Activated effector memory CD4-positive, alpha-beta T cell treated with anti-CD3 and anti-CD28 coated beads, Interleukin-2, amount 50 U/mL, for 16 hours (primary cell): ENCODE measurements around the gene TP53I13.
A peak's percentile ranks its signal among the peaks of the same experiment; 100 is the strongest.

Source experiments
- DNase-seq: peaks from one replicate; pipeline ENCODE4 v3.0.0-alpha.2; 2020

TP53I13 gene

GRCh38 chr17:29582254-29582765, 13.8 kb downstream of the TP53I13 start:
- peak; percentile 38 for DNase-seq

- DNase-seq = peak; percentile 39
Observed at GRCh38 chr17:29582772-29583171, 14.3 kb downstream of the TP53I13 start.

- DNase-seq = peak; percentile 62
Observed at GRCh38 chr17:29583324-29584248, 15.1 kb downstream of the TP53I13 start.

DNA sequence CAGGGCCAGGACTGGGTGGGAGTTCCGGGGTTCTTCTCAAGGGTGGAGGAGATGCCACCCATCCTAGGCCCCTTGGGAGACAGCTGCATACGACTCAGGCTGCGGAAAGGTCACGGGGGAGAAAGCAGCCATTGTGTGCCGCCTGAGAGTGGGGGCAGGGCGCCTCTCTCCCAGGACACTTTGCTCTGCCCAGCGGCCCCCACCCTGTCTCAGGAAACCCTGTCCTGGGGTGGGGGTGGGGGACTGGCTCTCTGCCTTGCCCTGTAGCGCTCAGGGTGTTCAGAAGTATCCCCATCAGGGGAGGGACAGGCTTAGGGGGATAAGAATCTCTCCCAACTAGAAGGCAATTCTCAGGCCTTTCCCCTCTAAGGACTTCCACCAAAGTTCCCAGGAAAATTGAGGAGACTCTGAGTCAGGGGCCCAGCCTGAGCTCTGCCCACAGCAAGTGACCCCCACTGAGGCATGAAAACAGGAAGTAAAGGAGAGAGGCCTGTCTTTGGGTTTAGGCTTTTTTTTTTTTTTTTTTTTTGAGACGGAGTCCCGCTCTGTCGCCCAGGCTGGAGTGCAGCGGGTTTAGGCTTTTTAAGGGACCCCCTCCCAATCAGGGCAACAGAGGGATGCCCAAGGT, 16.1 kb downstream of the TP53I13 start:
- DNase-seq = peak; percentile 56

DNA sequence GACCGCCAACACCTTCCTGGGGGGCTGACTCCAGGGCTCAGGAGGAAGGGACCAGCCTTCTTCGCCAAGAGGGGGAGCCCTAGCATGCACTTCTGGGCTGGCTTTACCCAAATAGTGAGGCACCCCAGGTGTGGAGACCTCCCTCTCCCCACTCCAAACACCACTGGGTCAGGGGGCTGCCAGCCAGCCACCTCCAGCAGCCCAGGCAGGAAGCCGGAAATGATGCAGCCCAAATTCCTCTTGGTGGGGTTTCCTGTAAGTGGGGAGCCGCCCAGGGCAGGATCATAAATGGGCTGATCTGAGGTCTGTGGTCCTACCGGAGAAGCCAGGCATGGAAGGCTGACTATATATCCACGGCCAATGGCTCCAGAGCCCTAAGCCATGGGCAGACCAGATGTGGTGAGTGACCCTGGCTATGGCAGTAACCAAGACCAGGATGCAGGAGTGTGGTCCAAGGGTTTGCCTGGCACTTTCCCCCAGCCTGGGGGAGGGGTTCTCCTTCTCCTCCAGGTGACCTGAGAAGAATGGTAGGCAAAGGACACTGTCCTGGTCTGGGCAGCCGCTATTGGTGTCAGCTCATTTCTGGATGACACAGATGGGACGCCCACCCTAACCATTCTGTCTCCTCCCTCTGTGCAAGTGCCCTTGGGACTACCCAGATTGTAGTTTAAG, 16.7 kb downstream of the TP53I13 start:
- peak; percentile 75 for DNase-seq

GRCh38 chr17:29586676-29587469, 18.4 kb downstream of the TP53I13 start:
- no peak for DNase-seq

- DNase-seq = no peak
Observed at GRCh38 chr17:29587591-29587990, 19.1 kb downstream of the TP53I13 start.

GRCh38 chr17:29588017-29588561, 19.6 kb downstream of the TP53I13 start:
- DNase-seq = no peak

DNA sequence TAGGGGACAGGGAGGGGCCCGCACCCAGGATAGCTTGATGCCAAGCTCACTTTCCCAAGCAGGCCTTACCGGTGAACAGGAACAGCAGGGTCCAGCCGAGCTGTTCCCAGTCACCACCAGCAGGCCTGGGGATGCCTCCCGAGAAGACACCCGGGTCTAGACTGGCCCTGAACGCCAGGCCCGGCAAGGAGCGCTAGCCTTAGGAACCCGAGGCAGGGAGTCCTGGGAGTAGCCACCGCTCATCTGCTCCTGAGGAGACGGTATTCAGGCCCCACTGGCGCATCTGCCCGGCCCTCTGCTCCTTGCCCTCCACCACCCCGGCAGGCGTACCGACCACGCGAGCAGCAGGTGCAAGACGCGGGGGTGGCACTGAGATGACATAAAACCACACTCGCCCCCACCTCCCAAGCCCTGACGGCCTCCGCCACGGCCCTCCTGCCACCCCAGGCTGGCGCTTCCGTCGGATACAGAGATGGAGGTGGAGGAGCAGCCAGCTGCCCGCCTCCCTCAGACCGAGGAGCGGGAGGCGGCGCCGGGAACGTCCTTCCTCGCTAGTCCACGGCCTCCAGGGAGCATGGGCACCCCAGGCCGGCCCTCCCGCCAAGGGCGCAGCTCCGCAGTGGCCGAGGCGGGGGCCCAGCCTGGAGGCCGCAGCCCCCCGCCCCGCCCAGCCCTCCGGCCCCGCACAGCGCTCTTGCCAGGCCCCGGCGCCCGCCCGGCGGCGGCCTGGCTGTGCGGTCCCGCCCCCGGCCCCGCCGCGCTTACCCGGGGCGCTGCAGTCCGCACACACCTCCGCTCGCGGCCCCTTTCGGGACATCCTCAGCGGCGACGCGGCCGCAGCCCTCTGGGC, 20.3 kb downstream of the TP53I13 start:
- DNase-seq = peak; percentile 86

DNA sequence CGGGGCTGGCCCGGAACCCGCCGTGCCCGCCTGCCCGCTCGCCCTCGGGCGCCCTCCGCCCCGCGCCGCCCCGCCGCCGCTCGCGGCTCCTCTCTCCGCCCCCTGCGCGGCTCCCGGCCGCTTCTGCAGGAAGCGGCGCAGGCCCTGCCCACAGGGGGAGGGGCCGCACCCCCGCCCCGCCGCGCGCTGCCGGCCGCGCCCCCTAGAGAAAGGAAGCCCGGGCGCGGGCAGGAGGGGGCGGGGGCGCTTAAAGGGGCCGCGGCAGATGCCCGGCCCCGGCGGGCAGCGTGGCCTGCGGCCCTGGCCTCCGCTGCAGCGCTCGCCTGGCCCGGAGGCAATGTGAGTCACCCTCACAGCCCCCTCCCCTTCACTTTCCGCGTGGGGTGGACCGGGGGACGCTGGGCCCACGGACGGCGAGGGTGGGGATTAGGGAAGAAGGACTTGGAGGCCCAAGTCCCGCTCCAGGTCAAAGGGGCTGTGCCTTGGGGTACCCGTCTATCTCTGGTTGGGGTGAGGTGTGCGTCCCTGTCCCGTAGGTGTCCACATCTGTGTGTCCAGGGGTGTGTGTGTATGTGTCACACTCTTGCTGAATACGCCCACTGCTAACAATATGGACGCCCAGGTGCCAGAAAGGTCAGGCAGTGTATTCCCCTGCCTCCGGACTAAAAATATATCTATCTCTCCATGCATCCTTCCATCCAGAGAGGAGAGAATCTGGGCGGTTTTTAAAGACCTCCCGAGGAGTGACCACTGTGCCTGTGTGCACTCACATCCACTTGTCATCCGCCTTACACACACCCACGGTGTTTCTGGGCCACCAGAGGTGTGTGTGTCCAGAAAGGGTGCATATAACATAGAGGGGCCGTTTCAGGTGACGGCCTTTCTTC, 21.3 kb downstream of the TP53I13 start, which contains the start of gene GIT1:
GIT1 (minus strand) TSS at position 125 of the 887 bp plus-strand sequence. CDS start 270 bp downstream, outside the sequence.
- peak; percentile 95 for DNase-seq

DNA sequence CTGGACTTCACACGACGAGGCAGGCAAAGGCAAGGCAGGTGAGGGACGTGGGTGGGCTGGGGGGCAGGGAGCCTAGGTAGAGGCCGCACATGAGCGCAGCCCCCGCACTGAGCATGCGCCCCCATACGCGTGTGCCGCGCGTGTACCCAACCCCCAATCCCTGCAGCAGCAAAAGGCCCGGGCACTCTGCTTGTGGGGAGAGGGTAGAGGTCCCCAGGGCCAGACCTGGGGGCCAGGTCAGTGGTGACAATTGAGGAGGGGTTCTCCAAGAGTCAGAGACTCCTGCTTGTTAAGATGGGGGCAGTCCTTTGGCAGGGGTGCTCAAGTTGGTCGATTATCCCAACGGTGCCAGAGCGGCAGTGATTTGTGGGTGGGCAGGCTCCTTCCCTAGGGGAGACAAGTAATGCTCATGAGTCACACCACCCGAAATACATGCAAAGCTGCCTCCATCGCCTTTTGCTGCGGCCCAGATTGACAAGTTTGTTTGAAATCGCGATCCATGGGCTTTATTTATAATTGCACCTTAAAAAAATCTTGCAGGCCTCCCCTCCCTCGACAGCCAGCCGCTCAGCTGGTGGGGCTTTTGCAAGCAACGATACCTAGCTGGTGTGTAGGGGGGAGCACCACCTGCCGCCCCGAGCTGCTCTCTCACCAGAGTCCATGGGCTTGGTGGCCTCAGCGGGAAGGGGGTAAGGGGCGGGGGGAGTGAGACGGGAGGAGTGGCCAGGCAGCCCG, 22.1 kb downstream of the TP53I13 start:
- DNase-seq = peak; percentile 70

DNA sequence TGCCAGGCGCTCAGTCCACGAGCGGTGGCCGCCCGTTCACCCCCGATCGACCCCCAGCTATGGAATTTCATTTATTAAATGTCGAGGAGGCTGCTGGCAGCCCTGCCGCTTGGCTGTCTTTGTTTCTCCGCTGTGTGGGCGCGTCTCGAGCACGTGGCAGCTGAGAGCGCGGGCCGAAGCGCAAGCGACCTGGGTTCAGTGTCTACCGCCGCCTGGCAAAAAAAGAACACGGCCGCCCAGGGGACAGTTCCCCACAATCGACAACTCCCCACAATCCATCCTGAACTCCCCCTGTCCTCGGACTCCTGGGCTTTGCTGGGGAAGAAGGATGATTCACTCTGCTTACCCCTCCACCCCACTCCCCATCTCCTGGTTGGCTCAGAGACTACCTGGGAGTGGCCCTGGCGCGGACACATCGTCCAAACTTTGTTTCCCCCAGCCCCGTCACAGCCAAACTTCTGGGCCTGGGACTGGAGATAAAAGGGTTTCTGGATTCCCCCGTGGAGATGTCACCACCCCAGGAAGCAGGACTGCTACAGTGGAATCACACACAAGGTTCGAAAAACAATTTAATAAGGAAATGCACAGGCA, 22.7 kb downstream of the TP53I13 start:
- peak; percentile 76 for DNase-seq

GRCh38 chr17:29591737-29592608, 23.5 kb downstream of the TP53I13 start:
- peak; percentile 93 for DNase-seq

DNA sequence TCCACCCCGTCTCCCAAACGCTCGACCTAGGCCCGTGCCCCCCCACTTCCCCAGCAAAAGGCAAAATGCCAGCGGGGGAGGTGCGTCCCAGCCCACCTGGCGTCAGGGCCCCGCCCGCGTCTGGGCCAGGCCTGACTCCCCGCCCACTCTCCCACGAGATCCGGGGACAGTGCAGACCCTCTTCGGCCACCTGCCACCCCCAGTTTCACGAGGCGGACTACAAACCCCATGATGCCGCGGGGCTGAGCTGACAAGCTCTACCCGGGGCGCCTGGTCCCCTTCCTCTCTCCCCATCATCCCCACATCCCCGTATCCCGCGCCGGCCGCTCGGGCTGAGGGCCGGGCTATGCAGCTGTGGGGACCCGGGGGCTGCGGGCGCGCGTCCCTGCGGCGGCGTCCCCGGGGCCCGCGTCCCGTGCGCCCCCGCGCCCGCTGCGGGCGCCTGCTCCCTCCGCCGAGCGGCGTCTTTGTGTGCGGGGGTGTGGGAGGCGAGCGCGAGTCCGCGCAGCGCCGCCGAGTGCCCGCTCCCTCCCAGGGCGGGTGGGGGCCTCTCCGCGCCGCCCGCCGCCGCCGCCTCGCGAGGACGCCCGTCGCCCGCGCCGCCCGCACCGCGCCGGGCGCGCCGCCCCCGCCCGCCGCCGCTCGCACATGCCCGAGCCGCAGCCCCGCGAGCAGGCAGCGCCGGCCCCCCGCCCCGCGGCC, 24.5 kb downstream of the TP53I13 start, which contains the start of gene ANKRD13B:
ANKRD13B (plus strand) TSS at position 283 of the 702 bp plus-strand sequence. CDS start 490 bp downstream, outside the sequence.
- DNase-seq = peak; percentile 79

GRCh38 chr17:29593591-29594518, 25.4 kb downstream of the TP53I13 start:
- DNase-seq = peak; percentile 70
